T-helper 17 cell (primary cell): Measurements from ENCODE around the gene GRID2. TPM values are rescaled to one million over a fixed set of nuclear protein-coding genes. Genes with fewer than 3 reads are reported as not detected.
"Not testable (repeated sequence)": the region's sequence is repeated elsewhere in the genome, so short reads cannot be mapped to it uniquely, and the experiment has no call there.

ENCODE experiments used
- ATAC-seq: fragments of 150-1000 bp; cut with Tn5 transposase; 2 replicates; pipeline ENCODE4 v1.10.0; 2021; ENCODE audit warnings: mild to moderate bottlenecking, moderate library complexity
- DNase-seq, 3 donors: peaks; one replicate each; pipeline versions ENCODE4 v3.0.0 to v3.0.0-alpha.2; 2020 to 2021
- H3K9me3 ChIP-seq: one replicate; pipeline ENCODE4 v1.7.0; 2013; ENCODE audit warnings: low read length, mild to moderate bottlenecking; ENCODE audit not compliant: control insufficient read depth, poor library complexity, severe bottlenecking
- H3K27ac Mint-ChIP-seq: one replicate; pipeline ENCODE4 v1.8.0; 2022; ENCODE audit warnings: mild to moderate bottlenecking, moderate library complexity, mixed read lengths
- H3K27me3 Mint-ChIP-seq: one replicate; pipeline ENCODE4 v1.8.0; 2022; ENCODE audit warnings: mixed read lengths
- H3K36me3 Mint-ChIP-seq: one replicate; pipeline ENCODE4 v1.8.0; 2022; ENCODE audit warnings: low read depth, mixed read lengths
- H3K4me1 Mint-ChIP-seq: one replicate; pipeline ENCODE4 v1.8.0; 2022; ENCODE audit warnings: mild to moderate bottlenecking, mixed read lengths
- H3K4me3 Mint-ChIP-seq: one replicate; pipeline ENCODE4 v1.8.0; 2022; ENCODE audit warnings: mild to moderate bottlenecking, moderate library complexity, mixed read lengths
- total RNA-seq, 4 donors: library from RNA in 2 of 4; stranded (reverse) in 2 of 4; gene quantifications; one replicate each; pipeline ENCODE4 v1.2.3 and lab custom pipeline; 2022 to 2026

Gene GRID2
- total RNA-seq, 2 donors from 2014 or later = not detected

- not testable (repeated sequence) for H3K4me3 Mint-ChIP-seq, H3K36me3 Mint-ChIP-seq, H3K27ac Mint-ChIP-seq, H3K27me3 Mint-ChIP-seq, DNase-seq, ATAC-seq, H3K4me1 Mint-ChIP-seq, H3K9me3 ChIP-seq
These were observed 99.8 kb downstream of the GRID2 start for GRCh38 chr4:92403525-92403924.

GRCh38 chr4:92406488-92406887, 102.7 kb downstream of the GRID2 start:
- no peaks in the 10 kb centered on the region for H3K4me1 Mint-ChIP-seq
- no peaks in the 10 kb centered on the region for H3K36me3 Mint-ChIP-seq
- no peak for ATAC-seq
- H3K9me3 ChIP-seq = no peaks in the 10 kb centered on the region
- no peak for DNase-seq
- no peak overlapping the region for H3K4me3 Mint-ChIP-seq
- H3K27ac Mint-ChIP-seq = no peak overlapping the region
- no peaks in the 10 kb centered on the region for H3K27me3 Mint-ChIP-seq

DNA sequence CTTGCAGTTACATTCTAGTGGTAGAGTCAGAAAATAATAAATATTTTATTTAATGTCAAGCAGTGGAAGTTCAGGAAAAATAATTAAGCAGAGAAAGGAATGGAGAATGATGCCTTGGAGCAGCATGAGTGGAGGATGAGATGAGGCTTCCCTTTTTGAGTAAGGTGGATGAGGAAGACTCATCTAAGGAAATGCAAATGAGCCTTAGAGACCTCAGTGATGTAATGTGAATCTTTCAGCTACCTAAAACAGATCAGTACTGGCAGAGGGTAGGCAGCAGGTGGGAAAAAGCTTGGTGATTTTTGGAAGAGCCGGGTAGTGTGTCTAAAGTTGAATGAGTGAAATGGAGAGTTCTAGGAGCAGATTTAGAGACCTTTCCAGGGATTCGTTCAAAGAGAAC, 118.2 kb downstream of the GRID2 start:
- Mint-ChIP-seq H3K4me1 (no peaks in the 10 kb centered on the region), H3K27me3 (no peaks in the 10 kb centered on the region), H3K36me3 (no peaks in the 10 kb centered on the region), H3K4me3 (no peak overlapping the region), H3K27ac (no peak overlapping the region)
- ATAC-seq (no peak), DNase-seq (no peak)
- H3K9me3 ChIP-seq = no peaks in the 10 kb centered on the region

DNA sequence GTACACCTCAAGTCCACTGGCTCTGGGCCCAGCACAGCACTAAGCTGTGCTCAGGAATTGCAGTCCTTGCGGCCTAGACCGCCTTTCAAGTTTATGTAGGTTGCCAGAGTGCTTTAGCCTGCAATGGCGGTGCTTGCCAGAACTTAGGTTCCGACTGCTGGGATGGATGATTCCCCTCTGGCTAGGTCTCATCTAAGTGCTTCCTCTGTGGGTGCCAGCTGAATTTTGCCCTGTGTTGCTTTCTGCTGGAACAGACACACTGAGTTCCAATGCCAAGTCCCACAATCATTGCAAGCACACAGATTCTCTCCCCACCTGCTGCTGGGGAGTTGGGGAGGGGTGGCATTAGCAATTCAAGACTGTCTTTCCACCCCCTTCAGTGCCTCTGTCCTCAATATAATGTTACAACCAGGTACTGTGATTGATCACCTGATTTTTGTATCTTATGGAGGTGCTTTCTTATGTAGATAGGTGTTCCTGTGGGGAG, 129.5 kb downstream of the GRID2 start:
- no peaks in the 10 kb centered on the region for H3K9me3 ChIP-seq
- DNase-seq (no peak), ATAC-seq (no peak)
- no peaks in the 10 kb centered on the region for H3K27me3 Mint-ChIP-seq
- no peak overlapping the region for H3K27ac Mint-ChIP-seq
- H3K4me1 Mint-ChIP-seq = no peaks in the 10 kb centered on the region
- H3K4me3 Mint-ChIP-seq = no peak overlapping the region
- no peaks in the 10 kb centered on the region for H3K36me3 Mint-ChIP-seq

GRCh38 chr4:92438722-92439121, 135.0 kb downstream of the GRID2 start:
- H3K27ac Mint-ChIP-seq, H3K36me3 Mint-ChIP-seq, H3K27me3 Mint-ChIP-seq, H3K4me1 Mint-ChIP-seq, H3K4me3 Mint-ChIP-seq, ATAC-seq, H3K9me3 ChIP-seq, DNase-seq: not testable (repeated sequence)

DNA sequence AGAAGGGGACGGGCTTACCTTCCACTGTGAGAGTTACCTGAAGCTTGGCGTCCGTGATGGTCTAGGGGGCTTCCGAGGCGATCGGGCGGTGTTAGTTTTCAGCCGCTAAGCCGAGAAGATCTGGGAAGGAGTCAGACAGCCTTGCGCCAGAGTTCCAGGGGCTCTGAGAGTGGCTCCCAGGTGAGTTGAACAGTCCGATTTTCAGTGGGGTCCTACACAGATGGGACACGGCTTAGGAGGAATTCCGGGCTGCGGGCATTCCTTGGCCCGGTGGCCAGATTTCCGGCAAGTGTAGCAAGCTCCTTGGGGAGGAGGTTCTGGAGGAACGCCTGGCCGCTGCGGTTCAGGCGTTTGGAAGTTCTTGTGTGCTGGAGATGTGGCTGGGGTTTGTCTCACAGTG, 138.4 kb downstream of the GRID2 start:
- not testable (repeated sequence) for ATAC-seq

DNA sequence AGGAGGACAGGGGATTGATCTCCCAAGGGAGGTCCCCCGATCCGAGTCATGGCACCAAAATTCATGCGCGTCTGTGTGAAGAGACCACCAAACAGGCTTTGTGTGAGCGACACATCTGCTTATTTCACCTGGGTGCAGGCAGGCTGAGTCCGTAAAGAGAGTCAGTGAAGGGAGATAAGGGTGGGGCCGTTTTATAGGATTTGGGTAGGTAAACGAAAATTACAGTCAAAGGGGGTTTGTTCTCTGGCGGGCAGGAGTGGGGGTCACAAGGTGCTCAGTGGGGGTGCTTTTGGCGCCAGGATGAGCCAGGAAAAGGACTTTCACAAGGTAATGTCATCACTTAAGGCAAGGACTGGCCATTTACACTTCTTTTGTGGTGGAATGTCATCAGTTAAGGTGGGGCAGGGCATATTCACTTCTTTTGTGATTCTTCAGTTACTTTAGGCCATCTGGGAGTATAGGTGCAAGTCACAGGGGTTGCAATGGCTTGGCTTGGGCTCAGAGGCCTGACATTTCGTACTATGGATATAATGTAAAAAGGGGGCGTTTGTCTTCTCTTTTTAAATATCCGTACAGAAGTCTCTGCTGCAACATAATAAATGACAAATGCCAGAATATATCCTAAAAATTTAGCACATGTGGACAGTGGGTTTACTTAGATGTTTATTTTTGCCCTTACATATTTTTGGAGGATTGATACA, 140.5 kb downstream of the GRID2 start:
- H3K9me3 ChIP-seq, H3K4me3 Mint-ChIP-seq, H3K27me3 Mint-ChIP-seq, DNase-seq, H3K27ac Mint-ChIP-seq, H3K4me1 Mint-ChIP-seq, H3K36me3 Mint-ChIP-seq, ATAC-seq: not testable (repeated sequence)

More for the DNA sequence above, 138.4 kb downstream of the GRID2 start:
- not testable (repeated sequence) for H3K27ac Mint-ChIP-seq, DNase-seq, H3K4me1 Mint-ChIP-seq, H3K4me3 Mint-ChIP-seq, H3K36me3 Mint-ChIP-seq, H3K9me3 ChIP-seq, H3K27me3 Mint-ChIP-seq

DNA sequence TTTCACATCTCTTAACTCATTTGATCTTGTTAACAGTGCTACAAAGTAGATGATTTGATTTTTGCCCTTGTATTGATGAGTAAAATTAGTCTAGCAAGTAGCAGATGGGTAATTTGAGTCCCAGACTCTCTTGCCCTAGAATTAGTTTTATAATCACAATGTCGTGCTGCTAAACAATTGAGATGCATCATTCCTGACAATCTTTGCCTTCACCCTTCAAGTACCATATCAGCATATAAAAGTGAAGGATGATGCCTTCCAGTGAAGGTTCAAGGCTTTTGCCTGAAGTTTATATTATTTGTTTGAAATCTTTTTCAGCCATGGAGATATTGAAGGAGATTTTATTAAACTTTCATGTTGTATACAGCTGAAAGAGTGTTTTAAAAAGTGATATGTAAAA, 141.4 kb downstream of the GRID2 start:
- no peaks in the 10 kb centered on the region for H3K4me1 Mint-ChIP-seq
- no peak overlapping the region for H3K27ac Mint-ChIP-seq
- no peak overlapping the region for H3K4me3 Mint-ChIP-seq
- ATAC-seq (no peak), DNase-seq (no peak)
- no peaks in the 10 kb centered on the region for H3K27me3 Mint-ChIP-seq
- no peaks in the 10 kb centered on the region for H3K36me3 Mint-ChIP-seq
- no peaks in the 10 kb centered on the region for H3K9me3 ChIP-seq

- Mint-ChIP-seq H3K4me1 (no peaks in the 10 kb centered on the region), H3K4me3 (no peak overlapping the region), H3K27ac (no peak overlapping the region), H3K36me3 (no peaks in the 10 kb centered on the region), H3K27me3 (no peaks in the 10 kb centered on the region)
- no peaks in the 10 kb centered on the region for H3K9me3 ChIP-seq
- DNase-seq (no peak), ATAC-seq (no peak)
These were observed 143.6 kb downstream of the GRID2 start for GRCh38 chr4:92447255-92447905.

GRCh38 chr4:92448176-92448575, 144.4 kb downstream of the GRID2 start:
- H3K27me3 Mint-ChIP-seq, H3K4me3 Mint-ChIP-seq, H3K9me3 ChIP-seq, H3K4me1 Mint-ChIP-seq, ATAC-seq, DNase-seq, H3K36me3 Mint-ChIP-seq, H3K27ac Mint-ChIP-seq: not testable (repeated sequence)

GRCh38 chr4:92450694-92451093, 146.9 kb downstream of the GRID2 start:
- DNase-seq (no peak), ATAC-seq (no peak)
- H3K36me3 Mint-ChIP-seq = no peaks in the 10 kb centered on the region
- H3K4me3 Mint-ChIP-seq = no peak overlapping the region
- no peaks in the 10 kb centered on the region for H3K4me1 Mint-ChIP-seq
- H3K27ac Mint-ChIP-seq = no peak overlapping the region
- no peaks in the 10 kb centered on the region for H3K27me3 Mint-ChIP-seq
- no peaks in the 10 kb centered on the region for H3K9me3 ChIP-seq

GRCh38 chr4:92451782-92452181, 148.0 kb downstream of the GRID2 start:
- Mint-ChIP-seq H3K27ac (no peak overlapping the region), H3K27me3 (no peaks in the 10 kb centered on the region)
- no peak for ATAC-seq

DNA sequence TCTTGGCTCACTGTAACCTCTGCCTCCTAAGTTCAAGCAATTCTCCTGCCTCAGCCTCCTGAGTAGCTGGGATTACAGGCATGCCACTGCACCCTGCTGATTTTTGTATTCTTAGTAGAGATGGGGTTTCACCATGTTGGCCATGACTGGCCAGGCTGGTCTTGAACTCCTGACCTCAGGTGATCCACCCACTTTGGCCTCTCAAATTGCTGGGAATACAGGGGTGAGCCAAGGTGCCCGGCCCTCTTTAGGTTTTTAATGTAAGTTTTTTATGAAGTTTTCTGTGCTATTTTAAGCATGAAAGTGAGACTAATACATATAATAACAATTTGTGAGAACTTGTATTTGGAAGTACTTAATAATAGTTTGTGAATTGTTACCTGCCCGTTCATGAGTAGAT, 148.6 kb downstream of the GRID2 start:
- H3K36me3 Mint-ChIP-seq, H3K27ac Mint-ChIP-seq, H3K4me1 Mint-ChIP-seq, H3K27me3 Mint-ChIP-seq, DNase-seq, H3K4me3 Mint-ChIP-seq, ATAC-seq, H3K9me3 ChIP-seq: not testable (repeated sequence)

More at GRCh38 chr4:92451782-92452181, 148.0 kb downstream of the GRID2 start:
- Mint-ChIP-seq H3K4me3 (no peak overlapping the region), H3K36me3 (no peaks in the 10 kb centered on the region), H3K4me1 (no peaks in the 10 kb centered on the region)
- no peak for DNase-seq
- H3K9me3 ChIP-seq = no peaks in the 10 kb centered on the region

- Mint-ChIP-seq H3K36me3 (no peaks in the 10 kb centered on the region), H3K4me1 (no peaks in the 10 kb centered on the region), H3K27ac (no peak overlapping the region), H3K27me3 (no peaks in the 10 kb centered on the region), H3K4me3 (no peak overlapping the region)
- no peaks in the 10 kb centered on the region for H3K9me3 ChIP-seq
- no peak for ATAC-seq
- no peak for DNase-seq
These were observed 151.6 kb downstream of the GRID2 start for GRCh38 chr4:92455329-92455839.
